Measurements from ENCODE around the gene GGT1.
"Not testable (repeated sequence)": the region's sequence is repeated elsewhere in the genome, so short reads cannot be mapped to it uniquely, and the experiment has no call there.

Gene GGT1

GRCh38 chr22:24584166-24584790 is 18.7 kb upstream of the GGT1 start:
- no peak for DNase-seq

- DNase-seq: no peak
These were observed 18.1 kb upstream of the GGT1 start for GRCh38 chr22:24584871-24585411.

- no peak for DNase-seq
These were observed 17.5 kb upstream of the GGT1 start for GRCh38 chr22:24585461-24585860.

GRCh38 chr22:24585927-24586546 is 17.0 kb upstream of the GGT1 start:
- DNase-seq: no peak

- DNase-seq: no peak
These were observed 15.7 kb upstream of the GGT1 start for GRCh38 chr22:24587251-24587650.

- no peak for DNase-seq
These were observed 15.0 kb upstream of the GGT1 start for GRCh38 chr22:24587948-24588347.

- no peak for DNase-seq
These were observed 14.6 kb upstream of the GGT1 start for GRCh38 chr22:24588381-24588756.

GRCh38 chr22:24588757-24589481 is 14.1 kb upstream of the GGT1 start:
- no peak for DNase-seq

GRCh38 chr22:24589518-24590030 is 13.4 kb upstream of the GGT1 start:
- DNase-seq: no peak

- no peak for DNase-seq
These were observed 12.3 kb upstream of the GGT1 start for GRCh38 chr22:24590596-24591173.

- no peak for DNase-seq
These were observed 11.6 kb upstream of the GGT1 start for GRCh38 chr22:24591286-24591830.

- no peak for DNase-seq
These were observed 10.7 kb upstream of the GGT1 start for GRCh38 chr22:24592058-24592850.

- peak; percentile 35 for DNase-seq
These were observed 10.0 kb upstream of the GGT1 start, which contains the start of gene LRRC75B for GRCh38 chr22:24592851-24593558. LRRC75B (minus strand) TSS chr22:24593073; CDS start chr22:24593039, 34 bp downstream.

- not testable (repeated sequence) for DNase-seq
These were observed 9.5 kb upstream of the GGT1 start for GRCh38 chr22:24593559-24593835.

GRCh38 chr22:24593836-24594568 is 9.0 kb upstream of the GGT1 start:
- no peak for DNase-seq

- DNase-seq: no peak
These were observed 8.3 kb upstream of the GGT1 start for GRCh38 chr22:24594569-24595120.

- DNase-seq: no peak
These were observed 7.8 kb upstream of the GGT1 start for GRCh38 chr22:24595228-24595627.

- DNase-seq: no peak
These were observed 7.1 kb upstream of the GGT1 start for GRCh38 chr22:24595863-24596262.

GRCh38 chr22:24597076-24597475 is 5.9 kb upstream of the GGT1 start:
- not testable (repeated sequence) for DNase-seq

- no peak for DNase-seq
These were observed 3.5 kb upstream of the GGT1 start for GRCh38 chr22:24599514-24599913.
